DOHH2 (cell line): Measurements from ENCODE around the gene MYL12A.
"Not testable (repeated sequence)": the region's sequence is repeated elsewhere in the genome, so short reads cannot be mapped to it uniquely, and the experiment has no call there.

Source experiments
- H3F3A ChIP-seq: fragments of 200-600 bp; sonication (generic), shearing (Covaris generic); 2 replicates; pipeline ENCODE4 v1.6.0; 2016; ENCODE audit warnings: antibody characterized with exemption, mild to moderate bottlenecking; ENCODE audit not compliant: control insufficient read depth, insufficient read depth
- H3K27ac ChIP-seq: fragments of 200-600 bp; sonication (generic); 2 replicates; pipeline ENCODE4 v1.5.1; 2014; ENCODE audit warnings: low read depth, mild to moderate bottlenecking, low read length, moderate library complexity
- H3K27me3 ChIP-seq: fragments of 200-600 bp; sonication (generic); 2 replicates; pipeline ENCODE4 v1.6.1; 2014; ENCODE audit warnings: mild to moderate bottlenecking, low read length, mixed read lengths; ENCODE audit not compliant: control insufficient read depth
- H3K36me3 ChIP-seq: fragments of 200-600 bp; sonication (generic); 2 replicates; pipeline ENCODE4 v1.6.1; 2014; ENCODE audit warnings: mild to moderate bottlenecking, low read length, moderate library complexity, mixed read lengths; ENCODE audit not compliant: control insufficient read depth
- H3K4me1 ChIP-seq: fragments of 200-600 bp; sonication (generic); 2 replicates; pipeline ENCODE4 v1.6.1; 2014; ENCODE audit warnings: mild to moderate bottlenecking, low read length, mixed read lengths; ENCODE audit not compliant: control insufficient read depth
- H3K4me2 ChIP-seq: fragments of 200-600 bp; sonication (generic); 2 replicates; pipeline ENCODE4 v1.6.0; 2014; ENCODE audit warnings: mild to moderate bottlenecking, low read length, moderate library complexity
- H3K4me3 ChIP-seq: fragments of 200-600 bp; sonication (generic); 2 replicates; pipeline ENCODE4 v1.5.1; 2014; ENCODE audit warnings: mild to moderate bottlenecking, low read length, mixed read lengths
- H3K79me2 ChIP-seq: fragments of 200-600 bp; sonication (generic); 2 replicates; pipeline ENCODE4 v1.6.1; 2014; ENCODE audit warnings: mild to moderate bottlenecking, low read length, mixed read lengths; ENCODE audit not compliant: control insufficient read depth
- H3K9me2 ChIP-seq: fragments of 200-600 bp; sonication (generic); replicated peaks from 2 replicates; pipeline ENCODE4 v1.6.1; 2014; ENCODE audit warnings: mild to moderate bottlenecking, low read length, mixed read lengths; ENCODE audit not compliant: control insufficient read depth
- H3K9me3 ChIP-seq: fragments of 200-600 bp; sonication (generic); 2 replicates; pipeline ENCODE4 v1.6.1; 2014; ENCODE audit warnings: antibody characterized with exemption, low read length, mixed read lengths; ENCODE audit not compliant: control insufficient read depth, insufficient read depth
- H4K20me1 ChIP-seq: fragments of 200-600 bp; sonication (generic); 2 replicates; pipeline ENCODE4 v1.6.0; 2014; ENCODE audit warnings: low read depth, mild to moderate bottlenecking, antibody characterized with exemption, low read length, moderate library complexity; ENCODE audit not compliant: control insufficient read depth, insufficient read depth
- CTCF ChIP-seq: fragments of 200-600 bp; sonication (generic); IDR thresholded peaks from one replicate; pipeline ENCODE4 v1.5.1; 2014; ENCODE audit warnings: antibody characterized with exemption, mild to moderate bottlenecking, low read depth, low read length; ENCODE audit not compliant: poor library complexity, severe bottlenecking
- EZH2phosphoT487 ChIP-seq: fragments of 200-600 bp; sonication (generic); IDR thresholded peaks from 2 replicates; pipeline ENCODE4 v1.6.1; 2017; ENCODE audit warnings: borderline replicate concordance, mild to moderate bottlenecking, antibody characterized with exemption, low read length, moderate library complexity, mixed read lengths

The MYL12A gene

DNA sequence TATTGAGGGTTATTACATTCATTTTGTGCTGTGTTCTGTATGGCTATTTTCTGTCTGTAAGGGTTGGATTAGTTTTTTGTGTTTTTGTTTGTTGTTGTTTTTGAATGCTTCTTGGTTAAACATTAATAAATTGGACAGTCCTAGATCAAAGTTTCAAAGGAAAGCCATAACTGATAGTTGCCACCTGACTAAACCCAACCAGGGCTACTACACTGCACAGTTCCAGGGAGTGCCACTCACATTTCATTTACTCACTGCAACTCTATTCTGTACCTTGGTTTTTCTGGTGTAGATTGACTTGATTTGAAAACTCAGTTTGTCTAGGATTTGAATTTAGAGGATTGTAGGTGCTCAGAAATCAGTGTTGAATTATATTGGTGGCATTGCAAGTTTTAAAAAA lies 20.7 kb downstream of the MYL12A start:
- no peaks in the 10 kb centered on the region for H3K27me3 ChIP-seq
- H3F3A ChIP-seq, result no peaks in the 10 kb centered on the region
- H3K36me3 ChIP-seq, result peaks cover 21% of the 10 kb centered on the region
- peaks cover 99% of the 10 kb centered on the region for H3K79me2 ChIP-seq
- no peaks in the 10 kb centered on the region for H3K9me3 ChIP-seq
- no peak for TF ChIP-seq EZH2phosphoT487
- no peak overlapping the region for H3K4me2 ChIP-seq
- no peak overlapping the region for H3K4me3 ChIP-seq
- H4K20me1 ChIP-seq, result peaks cover 39% of the 10 kb centered on the region
- H3K9me2 ChIP-seq, result no peaks in the 10 kb centered on the region
- no peak overlapping the region for H3K27ac ChIP-seq
- H3K4me1 ChIP-seq, result peaks cover 66% of the 10 kb centered on the region

DNA sequence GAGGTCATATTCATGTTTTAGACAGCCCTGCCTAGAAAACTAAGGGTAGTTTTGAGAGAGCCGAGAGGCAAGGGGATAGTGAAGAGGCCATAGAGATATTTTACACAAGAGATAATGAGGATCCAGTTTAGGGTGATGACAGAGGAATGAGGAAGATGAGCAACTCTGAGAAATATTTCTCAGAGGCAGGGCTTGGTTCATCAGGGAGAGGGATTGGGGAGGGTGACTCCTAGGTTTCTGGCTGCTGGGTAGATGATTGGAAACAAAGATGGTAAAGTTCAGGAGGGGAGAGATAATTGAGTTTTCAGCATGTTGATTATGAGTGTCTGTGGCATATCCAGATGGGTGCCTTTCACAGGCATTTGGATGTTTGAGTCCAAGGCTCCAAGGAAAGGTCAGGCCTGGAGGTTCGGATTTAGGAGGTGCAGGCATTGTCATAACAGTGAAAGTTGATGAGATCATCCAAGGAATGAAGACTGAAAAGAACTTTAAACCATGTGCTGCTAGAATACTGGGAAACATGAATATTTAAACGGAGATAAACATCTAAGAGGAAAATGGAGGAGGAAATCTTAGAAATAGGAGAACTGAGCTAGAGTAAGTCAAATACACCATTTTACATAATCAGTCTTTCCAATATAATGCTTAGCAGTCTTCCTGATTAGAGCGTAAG lies 21.8 kb downstream of the MYL12A start:
- TF ChIP-seq CTCF (no peak), EZH2phosphoT487 (no peak)
- no peaks in the 10 kb centered on the region for H3F3A ChIP-seq
- H3K36me3 ChIP-seq, result peaks cover 30% of the 10 kb centered on the region
- H3K4me2 ChIP-seq, result no peak overlapping the region; the same call in 1 of the 2 replicates
- H3K9me2 ChIP-seq, result no peaks in the 10 kb centered on the region
- no peak overlapping the region for H3K27ac ChIP-seq
- peaks cover 32% of the 10 kb centered on the region for H4K20me1 ChIP-seq
- H3K79me2 ChIP-seq, result peaks cover 93% of the 10 kb centered on the region
- H3K4me1 ChIP-seq, result peaks cover 56% of the 10 kb centered on the region
- H3K9me3 ChIP-seq, result no peaks in the 10 kb centered on the region
- H3K4me3 ChIP-seq, result no peak overlapping the region
- no peaks in the 10 kb centered on the region for H3K27me3 ChIP-seq

DNA sequence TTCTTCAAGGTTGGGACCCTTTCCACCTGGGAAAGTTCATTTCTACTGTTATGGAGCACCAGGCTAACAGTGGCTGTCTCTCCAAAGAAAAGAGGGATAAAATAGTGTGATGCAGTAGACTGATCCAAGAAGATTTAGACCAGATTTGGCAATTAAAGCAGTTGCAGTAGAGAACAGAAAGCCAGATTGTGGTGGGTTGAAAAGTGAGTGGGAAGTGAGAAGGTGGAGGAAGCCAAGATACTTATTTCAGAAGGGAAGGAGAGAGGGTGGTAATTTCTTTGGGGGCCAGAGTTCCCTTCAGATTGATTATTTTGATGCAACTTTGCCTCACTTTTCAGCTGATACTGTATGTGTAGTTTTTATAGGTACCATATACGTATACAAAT lies 22.3 kb downstream of the MYL12A start:
- Histone ChIP-seq H3K4me3 (no peak overlapping the region), H3K4me1 (peaks cover 51% of the 10 kb centered on the region), H3K79me2 (peaks cover 87% of the 10 kb centered on the region), H3K36me3 (peaks cover 33% of the 10 kb centered on the region), H4K20me1 (peaks cover 28% of the 10 kb centered on the region; the same call in 1 of the 2 replicates), H3K4me2 (no peak overlapping the region), H3K9me3 (no peaks in the 10 kb centered on the region), H3F3A (no peaks in the 10 kb centered on the region), H3K9me2 (no peaks in the 10 kb centered on the region), H3K27ac (no peak overlapping the region), H3K27me3 (no peaks in the 10 kb centered on the region)
- TF ChIP-seq CTCF, result no peak
- TF ChIP-seq EZH2phosphoT487, result no peak

- peaks cover 15% of the 10 kb centered on the region; the same call in 1 of the 2 replicates for H4K20me1 ChIP-seq
Observed at GRCh38 chr18:3273042-3273441, 25.4 kb downstream of the MYL12A start.

GRCh38 chr18:3277643-3278213 lies 30.1 kb downstream of the MYL12A start:
- peak overlapping the region; percentile 86 for H3K27ac ChIP-seq

More at GRCh38 chr18:3273042-3273441, 25.4 kb downstream of the MYL12A start:
- Histone ChIP-seq H3K4me1 (peaks cover 35% of the 10 kb centered on the region), H3K36me3 (peaks cover 59% of the 10 kb centered on the region), H3K79me2 (peaks cover 56% of the 10 kb centered on the region), H3K4me3 (no peak overlapping the region), H3K9me2 (no peaks in the 10 kb centered on the region), H3K27me3 (no peaks in the 10 kb centered on the region), H3K4me2 (no peak overlapping the region), H3K27ac (no peak overlapping the region), H3F3A (no peaks in the 10 kb centered on the region), H3K9me3 (no peaks in the 10 kb centered on the region)
- TF ChIP-seq CTCF (no peak), EZH2phosphoT487 (no peak)

More at GRCh38 chr18:3277643-3278213, 30.1 kb downstream of the MYL12A start:
- not testable (repeated sequence) for H3K27me3 ChIP-seq, H3K9me3 ChIP-seq, H3K4me3 ChIP-seq, H3K79me2 ChIP-seq, H3K4me2 ChIP-seq, H4K20me1 ChIP-seq, H3K9me2 ChIP-seq
- Histone ChIP-seq H3K36me3 (peaks cover 70% of the 10 kb centered on the region), H3K4me1 (peaks cover 44% of the 10 kb centered on the region), H3F3A (peaks cover 21% of the 10 kb centered on the region)
